ENCODE results near the gene STAC. TPM values are rescaled to one million over a fixed set of nuclear protein-coding genes. Genes with fewer than 3 reads are reported as not detected.
A peak's percentile ranks its signal among the peaks of the same experiment; 100 is the strongest.
"Not testable (repeated sequence)": the region's sequence is repeated elsewhere in the genome, so short reads cannot be mapped to it uniquely, and the experiment has no call there.

The STAC gene
- polyA plus RNA-seq, 10 donors = 18.7 to 56.1 (median 34.9) TPM

- no peak for DNase-seq
Measured at GRCh38 chr3:36475558-36475957, 95.3 kb downstream of the STAC start.

GRCh38 chr3:36476286-36476942, 96.1 kb downstream of the STAC start:
- DNase-seq = no peak

DNA sequence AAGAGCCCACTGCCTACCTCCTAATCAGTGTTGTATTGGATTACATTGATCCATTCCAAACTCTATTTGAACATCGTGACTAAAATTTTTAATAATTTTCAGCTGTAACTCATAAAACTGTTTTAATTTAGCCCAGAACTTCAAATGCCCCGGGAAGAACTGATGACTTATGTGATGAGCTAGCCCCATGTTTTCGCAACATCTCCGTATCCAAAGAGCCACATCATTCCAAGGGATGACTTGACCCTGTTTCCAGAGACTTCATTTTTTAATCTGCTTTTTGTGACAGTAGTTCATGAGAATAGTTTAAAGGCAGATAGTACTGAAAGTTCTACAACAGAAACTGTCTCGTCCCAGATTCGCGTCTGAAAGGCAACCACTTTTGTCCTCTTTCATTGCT, 97.4 kb downstream of the STAC start:
- DNase-seq = peak in 1 of 3 donors; percentile 32

GRCh38 chr3:36480911-36481648, 100.8 kb downstream of the STAC start:
- DNase-seq = peak in 2 of 3 donors; percentile 24 to 66

- no peak for DNase-seq
Measured at GRCh38 chr3:36482256-36482655, 102.0 kb downstream of the STAC start.

DNA sequence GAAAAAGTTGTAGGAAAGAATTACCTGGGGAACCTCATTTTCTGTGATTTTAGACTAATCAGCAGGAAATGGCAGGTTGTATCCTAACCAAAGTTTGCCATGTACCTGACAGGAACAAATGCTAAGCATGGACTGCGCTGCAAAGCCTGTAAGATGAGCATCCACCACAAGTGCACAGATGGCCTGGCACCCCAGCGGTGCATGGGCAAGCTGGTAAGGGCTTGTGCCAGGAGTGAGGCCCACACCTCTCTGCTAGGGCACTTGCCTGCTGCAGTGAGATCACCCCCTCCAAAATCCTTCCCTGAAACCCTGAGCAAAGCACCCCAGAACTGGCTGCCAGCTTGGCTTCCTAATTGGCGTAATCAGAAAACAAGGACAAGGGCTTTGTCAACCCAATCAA, 102.6 kb downstream of the STAC start:
- no peak for DNase-seq

- DNase-seq = no peak
Measured at GRCh38 chr3:36483709-36484108, 103.4 kb downstream of the STAC start.

DNA sequence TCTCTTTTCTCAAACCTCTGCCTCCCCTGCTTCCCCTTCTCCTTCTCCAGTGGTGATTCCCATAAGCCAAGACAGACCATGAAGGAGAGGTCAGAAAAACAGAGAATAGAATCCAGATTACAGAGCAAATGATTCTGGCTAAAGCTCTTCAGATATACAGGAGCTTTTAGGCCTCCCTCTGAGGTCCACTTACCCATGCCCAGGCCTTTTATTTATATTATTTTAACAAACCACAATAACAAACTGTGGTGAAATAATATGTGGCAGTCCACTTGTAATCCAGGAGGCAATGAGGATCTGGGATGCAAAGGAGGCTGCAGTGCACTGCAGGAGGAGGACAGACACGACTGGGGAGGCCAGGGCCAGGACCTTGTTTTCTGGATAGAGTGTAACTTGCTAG, 104.1 kb downstream of the STAC start:
- DNase-seq = no peak

- no peak for DNase-seq
Measured at GRCh38 chr3:36486009-36486795, 105.9 kb downstream of the STAC start.

DNA sequence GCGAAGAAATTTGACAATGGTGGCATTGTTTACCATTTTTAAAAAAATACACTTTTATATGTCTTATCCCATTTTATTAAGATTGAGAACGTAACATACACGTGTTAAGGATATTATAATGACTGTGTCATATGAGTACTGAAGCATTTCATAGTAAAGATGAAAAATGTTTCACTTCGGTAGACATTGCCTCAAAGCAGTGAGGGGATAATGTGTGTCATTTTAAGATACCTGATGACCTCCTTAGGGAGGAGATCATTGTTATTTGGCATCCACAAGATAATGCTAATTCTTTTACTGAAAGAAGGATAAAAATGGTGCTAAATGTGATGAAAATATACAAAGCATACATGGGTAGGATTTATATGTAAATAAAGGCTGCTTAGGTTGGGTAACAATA, 107.3 kb downstream of the STAC start:
- DNase-seq = no peak

DNA sequence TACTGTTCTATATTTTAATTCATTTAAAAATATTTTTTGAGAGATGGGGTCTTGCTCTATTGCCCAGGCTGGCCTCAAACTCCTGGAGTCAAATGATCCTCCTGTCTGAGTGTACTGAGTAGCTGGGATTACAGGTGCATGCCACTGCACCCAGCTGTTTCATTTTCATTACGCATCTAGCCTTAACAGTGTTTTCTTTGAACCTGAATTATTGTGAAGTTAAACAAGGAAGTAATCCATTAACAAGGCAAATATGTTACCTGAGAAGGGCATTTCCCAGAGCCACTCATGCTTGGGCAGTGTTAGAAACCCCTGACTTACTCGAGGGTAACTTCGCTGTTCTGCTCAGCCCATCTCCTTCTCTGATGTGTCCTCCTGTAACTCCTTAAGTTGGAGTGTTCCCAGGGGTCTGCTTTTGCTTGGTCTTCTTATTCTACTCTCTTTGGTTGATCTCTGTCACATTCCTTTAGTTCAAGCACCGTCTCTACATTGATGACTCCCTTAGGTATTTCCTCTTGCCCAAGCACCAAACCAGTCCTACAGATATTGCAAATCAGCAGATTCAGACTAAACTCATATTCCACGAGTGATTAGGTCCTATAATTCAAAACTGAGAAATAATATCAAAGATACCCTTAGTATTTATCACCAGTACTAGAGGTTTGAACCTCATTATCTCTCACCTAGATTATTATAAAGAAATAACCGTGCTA, 107.9 kb downstream of the STAC start:
- DNase-seq = no peak

DNA sequence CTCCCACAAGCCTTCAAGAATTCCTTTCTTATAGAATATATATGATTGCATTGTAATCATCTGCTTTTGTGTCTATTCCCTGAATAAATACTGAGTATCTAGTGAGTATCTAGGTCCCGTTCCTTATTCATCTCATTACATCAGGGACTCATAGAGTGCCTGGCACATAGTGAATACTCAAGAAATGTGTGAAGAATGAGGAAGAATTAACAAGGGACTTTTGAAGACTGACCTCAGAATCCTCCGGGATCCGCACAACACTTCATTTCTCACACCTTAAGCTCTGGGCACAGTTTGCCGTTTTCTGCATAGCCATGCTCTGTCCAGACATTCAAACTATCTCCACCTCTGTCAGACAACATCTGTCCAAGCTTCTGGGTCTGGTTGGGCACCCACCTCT, 108.8 kb downstream of the STAC start:
- DNase-seq = no peak

DNA sequence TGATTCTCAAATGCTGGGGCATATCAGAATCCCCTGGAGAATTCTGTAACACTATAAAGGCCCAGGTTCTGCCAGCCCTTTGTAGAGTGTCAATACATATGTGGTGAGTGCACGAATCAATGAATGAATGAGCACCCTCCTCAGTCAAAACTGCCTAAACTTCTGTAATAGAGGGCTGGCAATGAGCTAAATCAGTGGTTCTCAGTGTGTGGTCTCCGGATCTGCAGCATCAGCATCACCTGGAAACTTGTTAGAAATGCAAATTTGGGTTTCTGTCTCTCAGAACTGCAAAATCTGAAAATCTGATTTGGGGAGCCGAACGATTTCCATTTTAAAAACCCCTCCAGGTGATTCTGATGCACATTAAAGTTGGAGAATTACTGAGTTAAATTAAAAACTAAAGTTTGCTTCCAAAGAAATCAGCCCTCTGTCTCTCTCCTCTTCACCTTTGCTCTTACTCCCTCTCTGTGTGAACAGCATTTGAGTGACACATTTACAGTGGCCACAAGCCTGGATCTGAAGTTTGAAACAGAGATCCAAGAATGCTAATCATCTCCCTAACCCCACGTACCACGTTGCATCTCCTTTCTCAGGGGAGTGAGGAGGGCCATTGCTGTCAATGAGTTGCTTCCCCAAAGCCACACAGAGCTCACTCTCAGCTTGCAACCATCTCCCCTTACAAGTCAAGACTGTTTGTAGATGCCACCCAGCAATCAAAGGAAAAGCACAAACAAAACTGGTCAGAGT, 109.5 kb downstream of the STAC start:
- no peak for DNase-seq

- DNase-seq = no peak
Measured at GRCh38 chr3:36493051-36493450, 112.7 kb downstream of the STAC start.

DNA sequence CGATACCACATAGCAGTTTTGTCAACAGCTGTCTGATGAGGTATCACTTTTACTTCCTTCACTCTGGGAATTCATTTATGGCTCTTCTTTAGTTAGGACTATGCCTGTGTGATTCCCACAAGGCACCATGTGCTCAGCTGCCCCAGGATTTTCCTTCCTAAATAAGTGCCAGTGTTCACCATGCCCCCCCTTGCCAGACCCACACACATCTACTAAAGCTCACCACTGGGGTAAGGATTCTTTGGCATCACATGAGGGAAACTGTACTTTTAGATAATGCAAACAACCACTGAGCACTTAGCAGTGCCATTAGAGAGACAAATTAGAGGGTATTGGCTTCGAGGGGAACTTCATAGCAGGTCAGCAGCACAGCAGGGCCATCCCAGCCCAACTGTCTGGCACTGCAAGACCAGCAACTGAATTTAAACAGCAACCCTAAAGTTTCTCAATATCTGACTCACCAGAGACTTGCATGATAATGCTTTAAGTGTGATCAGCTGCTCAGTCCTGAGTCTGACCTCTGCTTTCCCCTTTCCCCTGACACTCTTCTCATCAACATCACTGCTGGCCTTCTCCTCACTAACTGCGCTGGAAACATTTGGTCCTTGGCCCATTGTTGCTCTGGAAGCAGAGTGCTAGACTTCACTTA, 114.3 kb downstream of the STAC start:
- DNase-seq = peak in 2 of 3 donors; percentile 32 to 64

- DNase-seq = peak; percentile 83 to 92 (median 86)
Measured at GRCh38 chr3:36496684-36497633, 116.7 kb downstream of the STAC start.

DNA sequence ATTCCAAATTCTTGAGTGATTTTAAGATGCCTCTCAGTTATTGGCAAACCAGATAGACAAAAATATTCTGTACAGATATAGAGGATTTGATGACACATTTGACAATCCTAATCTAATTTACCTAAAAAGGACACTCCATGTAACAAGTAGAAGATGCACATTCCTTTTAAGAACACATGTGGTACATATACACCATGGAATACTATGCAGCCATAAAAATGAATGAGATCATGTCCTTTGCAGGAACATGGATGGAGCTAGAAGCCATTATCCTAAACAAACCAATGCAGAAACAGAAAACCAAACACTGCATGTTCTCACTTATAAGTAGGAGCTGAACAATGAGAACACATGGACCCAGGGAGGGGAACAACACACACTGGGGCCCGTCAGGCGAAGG, 119.7 kb downstream of the STAC start:
- DNase-seq = not testable (repeated sequence)

- DNase-seq = no peak
Measured at GRCh38 chr3:36501616-36502015, 121.3 kb downstream of the STAC start.

- DNase-seq = no peak
Measured at GRCh38 chr3:36505393-36505792, 125.1 kb downstream of the STAC start.
